22Rv1 (cell line): ENCODE results near the gene GPR45.

Experiments used
- ZFX ChIP-seq: fragments of 450-650 bp; IDR thresholded peaks from 2 replicates; pipeline ENCODE4 v1.6.1; 2017; ENCODE audit warnings: antibody characterized with exemption, borderline replicate concordance
- TF ChIP-seq, protein P1 (sequence below): fragments of 450-650 bp; IDR thresholded peaks from 2 replicates; pipeline ENCODE4 v1.5.1; 2017; ENCODE audit warnings: mild to moderate bottlenecking

DNA sequence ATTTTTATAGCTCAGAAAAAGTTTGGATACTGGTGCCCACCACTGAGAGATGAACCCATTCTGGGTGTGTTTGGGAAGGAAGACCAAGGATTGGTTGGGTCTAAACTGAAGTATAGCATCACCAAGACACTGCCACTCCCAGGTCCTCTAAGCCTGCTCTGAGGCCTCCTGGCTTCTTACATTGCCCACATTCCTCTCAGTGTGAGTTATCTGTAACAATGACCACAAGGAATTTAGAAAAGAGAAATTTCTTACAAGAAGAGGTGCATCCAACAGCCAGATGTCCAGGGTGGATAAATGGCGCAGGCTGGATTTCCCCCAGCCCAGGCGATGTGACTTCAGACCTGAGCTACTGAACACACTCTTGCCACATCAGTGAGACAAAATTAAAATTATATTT, 1.6 kb upstream of the GPR45 start:
- TF ChIP-seq, protein P1, sequence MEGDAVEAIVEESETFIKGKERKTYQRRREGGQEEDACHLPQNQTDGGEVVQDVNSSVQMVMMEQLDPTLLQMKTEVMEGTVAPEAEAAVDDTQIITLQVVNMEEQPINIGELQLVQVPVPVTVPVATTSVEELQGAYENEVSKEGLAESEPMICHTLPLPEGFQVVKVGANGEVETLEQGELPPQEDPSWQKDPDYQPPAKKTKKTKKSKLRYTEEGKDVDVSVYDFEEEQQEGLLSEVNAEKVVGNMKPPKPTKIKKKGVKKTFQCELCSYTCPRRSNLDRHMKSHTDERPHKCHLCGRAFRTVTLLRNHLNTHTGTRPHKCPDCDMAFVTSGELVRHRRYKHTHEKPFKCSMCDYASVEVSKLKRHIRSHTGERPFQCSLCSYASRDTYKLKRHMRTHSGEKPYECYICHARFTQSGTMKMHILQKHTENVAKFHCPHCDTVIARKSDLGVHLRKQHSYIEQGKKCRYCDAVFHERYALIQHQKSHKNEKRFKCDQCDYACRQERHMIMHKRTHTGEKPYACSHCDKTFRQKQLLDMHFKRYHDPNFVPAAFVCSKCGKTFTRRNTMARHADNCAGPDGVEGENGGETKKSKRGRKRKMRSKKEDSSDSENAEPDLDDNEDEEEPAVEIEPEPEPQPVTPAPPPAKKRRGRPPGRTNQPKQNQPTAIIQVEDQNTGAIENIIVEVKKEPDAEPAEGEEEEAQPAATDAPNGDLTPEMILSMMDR: no peak
- TF ChIP-seq ZFX: no peak
